ENCODE results near the gene PSMB5. TPM values are rescaled to one million over a fixed set of nuclear protein-coding genes. Genes with fewer than 3 reads are reported as not detected.
A peak's percentile ranks its signal among the peaks of the same experiment; 100 is the strongest.

The PSMB5 gene
- total RNA-seq, 1 donor from 2014 or later, result 92.8 TPM

- H3K9me3 ChIP-seq, result no peaks in the 10 kb centered on the region
- peaks cover 0 to 61% of the 10 kb centered on the region in 2 donors for H3K36me3 ChIP-seq
- TF ChIP-seq POLR2A (IDR thresholded peaks at IDR 0.05) (no peak), POLR2AphosphoS5 (IDR thresholded peaks at IDR 0.05; ENCODE audit: insufficient read depth in 1 of 2, low read depth in 1 of 2) (no peak), CTCF (IDR thresholded peaks at IDR 0.05) (no peak)
- H3K4me1 ChIP-seq, result peaks cover 58% of the 10 kb centered on the region
- intact Hi-C loops (cut with DNase I), result no loop called here
- H3K4me3 ChIP-seq, result peak overlapping the region; percentile 48 to 55
- H3K27me3 ChIP-seq, result no peaks in the 10 kb centered on the region
- DNase-seq (ENCODE audit: extremely low spot score in 2 of 2), result peak in 1 of 2 donors; percentile 40
- peak overlapping the region; percentile 90 for H3K27ac ChIP-seq
Observed at GRCh38 chr14:23070262-23071129, 35.8 kb upstream of the PSMB5 start.

DNA sequence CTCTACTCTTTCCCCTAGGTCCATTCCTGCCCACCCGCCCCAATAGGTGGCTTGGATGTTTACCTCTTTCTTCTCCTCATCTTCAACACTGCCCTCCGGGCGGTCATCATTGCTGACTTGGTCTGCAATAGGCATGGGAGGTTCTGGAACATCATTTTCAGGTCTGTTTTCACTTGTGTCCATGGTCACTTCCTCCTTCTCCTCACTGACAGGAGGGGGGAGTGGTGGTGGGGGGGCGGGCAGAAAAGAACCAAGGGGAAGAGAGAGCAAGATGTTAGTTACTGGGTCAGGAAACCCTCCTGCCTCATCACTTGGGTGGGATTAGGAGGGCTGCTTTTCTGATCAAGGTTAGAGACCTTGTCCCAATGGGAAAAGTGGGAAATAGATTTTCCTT lies 34.7 kb upstream of the PSMB5 start:
- Histone ChIP-seq H3K9me3 (no peaks in the 10 kb centered on the region), H3K4me3 (no peak overlapping the region), H3K27me3 (no peaks in the 10 kb centered on the region), H3K36me3 (peaks cover 0 to 62% of the 10 kb centered on the region in 2 donors), H3K4me1 (peaks cover 58% of the 10 kb centered on the region), H3K27ac (peak overlapping the region; percentile 90)
- peak in 1 of 2 donors; percentile 85 for DNase-seq (ENCODE audit: extremely low spot score in 2 of 2)
- no peak for TF ChIP-seq CTCF (IDR thresholded peaks at IDR 0.05)
- no peak for TF ChIP-seq POLR2AphosphoS5 (IDR thresholded peaks at IDR 0.05; ENCODE audit: insufficient read depth in 1 of 2, low read depth in 1 of 2)
- TF ChIP-seq POLR2A (IDR thresholded peaks at IDR 0.05), result no peak
- intact Hi-C loops (cut with DNase I), result no loop called here

- H3K4me3 ChIP-seq, result no peak overlapping the region
- intact Hi-C loops (cut with DNase I), result no loop called here
- H3K36me3 ChIP-seq, result peaks cover 0 to 62% of the 10 kb centered on the region in 2 donors
- TF ChIP-seq POLR2AphosphoS5 (IDR thresholded peaks at IDR 0.05; ENCODE audit: insufficient read depth in 1 of 2, low read depth in 1 of 2) (peak in 1 of 2 donors; percentile 64), CTCF (IDR thresholded peaks at IDR 0.05) (peak; percentile 94 to 98 (median 97)), POLR2A (IDR thresholded peaks at IDR 0.05) (no peak)
- H3K9me3 ChIP-seq, result no peaks in the 10 kb centered on the region
- peak in 1 of 2 donors; percentile 88 for DNase-seq (ENCODE audit: extremely low spot score in 2 of 2)
- H3K27me3 ChIP-seq, result no peaks in the 10 kb centered on the region
- peaks cover 58% of the 10 kb centered on the region for H3K4me1 ChIP-seq
- peak overlapping the region; percentile 90 for H3K27ac ChIP-seq
Observed at GRCh38 chr14:23068789-23069412, 34.2 kb upstream of the PSMB5 start.

- no peak overlapping the region for H3K4me3 ChIP-seq
- no peaks in the 10 kb centered on the region for H3K9me3 ChIP-seq
- H3K36me3 ChIP-seq, result peaks cover 0 to 63% of the 10 kb centered on the region in 2 donors
- H3K4me1 ChIP-seq, result peaks cover 54% of the 10 kb centered on the region
- intact Hi-C loops (cut with DNase I), result no loop called here
- H3K27me3 ChIP-seq, result no peaks in the 10 kb centered on the region
- H3K27ac ChIP-seq, result no peak overlapping the region
- TF ChIP-seq POLR2A (IDR thresholded peaks at IDR 0.05) (no peak), CTCF (IDR thresholded peaks at IDR 0.05) (no peak), POLR2AphosphoS5 (IDR thresholded peaks at IDR 0.05; ENCODE audit: insufficient read depth in 1 of 2, low read depth in 1 of 2) (no peak)
- DNase-seq (ENCODE audit: extremely low spot score in 2 of 2), result peak; percentile 85 to 87
Observed at GRCh38 chr14:23067847-23068788, 33.4 kb upstream of the PSMB5 start.
